ENCODE results near the gene KCTD16.

- TF ChIP-seq CTCF (IDR thresholded peaks at IDR 0.05) (no peak), POLR2A (IDR thresholded peaks at IDR 0.05) (no peak)
These were observed 286.5 kb downstream of the KCTD16 start for GRCh38 chr5:144457160-144457559.

All from prostate gland (tissue), 2 donors.